Forelimb muscle (tissue), 1 donor: ENCODE measurements around the gene INS. TPM values are rescaled to one million over a fixed set of nuclear protein-coding genes. Genes with fewer than 3 reads are reported as not detected.

Source experiments
- DNase-seq: peaks from one replicate; pipeline ENCODE4 v3.0.0-alpha.2; 2013; ENCODE audit warnings: low read depth
- polyA plus RNA-seq: library from polyadenylated mRNA; unstranded; fragments of 120-200 nt; gene quantifications from one replicate; pipeline ENCODE4 v1.2.1, GENCODE V29; 2013; ENCODE audit not compliant: insufficient read length

INS gene
- polyA plus RNA-seq, 1 donor = not detected

GRCh38 chr11:2115308-2115707 lies 45.7 kb downstream of the INS start:
- DNase-seq = no peak

GRCh38 chr11:2114430-2115241 lies 46.4 kb downstream of the INS start:
- DNase-seq = no peak

GRCh38 chr11:2113776-2114175 lies 47.2 kb downstream of the INS start:
- DNase-seq = no peak

- no peak for DNase-seq
Observed at GRCh38 chr11:2110521-2110920, 50.5 kb downstream of the INS start.

Other genes with a start within 250 kb of the INS start
- gene TNNT3, start 241.5 kb downstream of the INS start, polyA plus RNA-seq = 9,432 TPM
- 78.4 TPM for gene MRPL23, start 213.9 kb downstream of the INS start, polyA plus RNA-seq
- 12,528 TPM for gene H19, start 163.4 kb downstream of the INS start, polyA plus RNA-seq
- 3,671 TPM for gene IGF2, start 21.8 kb downstream of the INS start, polyA plus RNA-seq
- gene TH, start 10.6 kb upstream of the INS start, polyA plus RNA-seq = 0.33 TPM
- gene ASCL2, start 109.4 kb upstream of the INS start, polyA plus RNA-seq = 0.10 TPM
- 3.1 TPM for gene C11orf21, start 140.7 kb upstream of the INS start, polyA plus RNA-seq
- 3.0 TPM for gene TSPAN32, start 140.8 kb upstream of the INS start, polyA plus RNA-seq
- gene CD81, start 216.1 kb upstream of the INS start, polyA plus RNA-seq = 447 TPM
- 20.3 TPM for gene TSSC4, start 239.5 kb upstream of the INS start, polyA plus RNA-seq